SK-N-SH (cell line): ENCODE data around the gene COG2. TPM values are rescaled to one million over a fixed set of nuclear protein-coding genes. Genes with fewer than 3 reads are reported as not detected.

ENCODE experiments used
- CTCF ChIA-PET: fragments of 300-600, 350-600 bp; formaldehyde crosslinking; extraction: SDS; loops from one replicate; lab custom pipeline; 2021; lab: Yijun Ruan, JAX
- POLR2A ChIA-PET: fragments of 350-600 bp; sonication (Branson Sonifier 250); formaldehyde crosslinking; extraction: SDS; loops from one replicate; lab custom pipeline; 2020; ENCODE audit warnings: antibody characterized with exemption, inconsistent platforms; lab: Yijun Ruan, JAX
- DNase-seq: peaks from one replicate; pipeline ENCODE4 v3.0.0; 2012
- H2AFZ ChIP-seq: fragments of 200-600 bp; sonication (generic); 2 replicates; pipeline ENCODE4 v1.8.1; 2016; ENCODE audit warnings: antibody characterized with exemption, mild to moderate bottlenecking, low read depth
- H3F3A ChIP-seq: fragments of 200-600 bp; sonication (generic); replicated peaks from 2 replicates; pipeline ENCODE3; 2016; ENCODE audit warnings: antibody characterized with exemption, mild to moderate bottlenecking; ENCODE audit not compliant: insufficient read depth
- H3K27ac ChIP-seq, 2 experiments: fragments of 200-500 bp in 1 of 2; fragments of 200-600 bp in 1 of 2; sonication (Bioruptor generic) in 1 of 2; sonication (generic), shearing (Covaris generic) in 1 of 2; 2 replicates each; pipeline versions ENCODE4 v1.5.1 to v1.6.1; 2014 to 2016; ENCODE audit warnings: low read depth in 2 of 2, inconsistent platforms in 1 of 2, low read length in 1 of 2, mild to moderate bottlenecking in 1 of 2, mixed read lengths in 1 of 2
- H3K27me3 ChIP-seq: fragments of 200-600 bp; sonication (generic), shearing (Covaris generic); 2 replicates; pipeline ENCODE4 v1.6.1; 2016; ENCODE audit warnings: mixed run types; ENCODE audit not compliant: insufficient read depth
- H3K36me3 ChIP-seq, 2 experiments: fragments of 200-500 bp in 1 of 2; fragments of 200-600 bp in 1 of 2; sonication (Bioruptor generic) in 1 of 2; sonication (generic) in 1 of 2; replicated peaks in 1 of 2; 2 replicates each; pipeline versions ENCODE3 to v1.5.1; 2014 to 2016; ENCODE audit warnings: low read length in 1 of 2, mild to moderate bottlenecking in 1 of 2; ENCODE audit not compliant: insufficient read depth in 2 of 2, control insufficient read depth in 1 of 2
- H3K4me1 ChIP-seq, 2 experiments: fragments of 200-500 bp in 1 of 2; fragments of 200-600 bp in 1 of 2; sonication (Bioruptor generic) in 1 of 2; sonication (generic), shearing (Covaris generic) in 1 of 2; 2 replicates each; pipeline versions ENCODE4 v1.5.1 to v1.6.1; 2014 to 2016; ENCODE audit warnings: low read depth in 1 of 2, low read length in 1 of 2, mixed run types in 1 of 2; ENCODE audit not compliant: insufficient read depth in 2 of 2, control insufficient read depth in 1 of 2
- H3K4me2 ChIP-seq: fragments of 200-600 bp; sonication (generic), shearing (Covaris generic); 2 replicates; pipeline ENCODE4 v1.6.1; 2017; ENCODE audit warnings: mixed run types
- H3K4me3 ChIP-seq, 2 experiments: fragments of 200-500 bp in 1 of 2; fragments of 200-600 bp in 1 of 2; sonication (Bioruptor generic) in 1 of 2; sonication (generic), shearing (Covaris generic) in 1 of 2; 2 replicates each; pipeline versions ENCODE4 v1.5.1 to v1.8.1; 2014 to 2016; ENCODE audit warnings: low read depth in 2 of 2, inconsistent platforms in 1 of 2, low read length in 1 of 2, mild to moderate bottlenecking in 1 of 2, mixed read lengths in 1 of 2, moderate library complexity in 1 of 2
- H3K79me2 ChIP-seq: fragments of 200-600 bp; sonication (generic); 2 replicates; pipeline ENCODE4 v1.8.1; 2017; ENCODE audit warnings: mild to moderate bottlenecking; ENCODE audit not compliant: insufficient read depth
- H3K9ac ChIP-seq: fragments of 200-600 bp; sonication (generic); 2 replicates; pipeline ENCODE4 v1.6.1; 2017; ENCODE audit warnings: mixed run types
- H3K9me2 ChIP-seq: fragments of 200-600 bp; sonication (generic); 2 replicates; pipeline ENCODE4 v1.6.1; 2017; ENCODE audit warnings: mixed run types
- H3K9me3 ChIP-seq: fragments of 200-600 bp; sonication (generic); 2 replicates; pipeline ENCODE4 v1.6.1; 2017; ENCODE audit warnings: mixed run types, mild to moderate bottlenecking, moderate library complexity
- H4K20me1 ChIP-seq: fragments of 200-600 bp; sonication (generic); 2 replicates; pipeline ENCODE4 v1.6.1; 2017; ENCODE audit warnings: mild to moderate bottlenecking, mixed run types; ENCODE audit not compliant: insufficient read depth
- CHD2 ChIP-seq: fragments of 150-350 bp; IDR thresholded peaks from 2 replicates; pipeline ENCODE4 v1.6.1; 2018; ENCODE audit warnings: low read length; ENCODE audit not compliant: partially characterized antibody
- ELF1 ChIP-seq: IDR thresholded peaks from 2 replicates; pipeline ENCODE4 v1.4.0; 2012
- EP300 ChIP-seq, 2 experiments: IDR thresholded peaks; 2 replicates each; pipeline versions ENCODE4 v1.4.0 to v1.6.1; 2012; ENCODE audit warnings: borderline replicate concordance in 1 of 2, low read depth in 1 of 2, low read length in 1 of 2
- EZH2phosphoT487 ChIP-seq: fragments of 200-600 bp; sonication (generic); IDR thresholded peaks from 2 replicates; pipeline ENCODE4 v1.6.1; 2017; ENCODE audit warnings: low read depth, mixed run types, mild to moderate bottlenecking, antibody characterized with exemption, moderate library complexity, borderline replicate concordance
- FOSL2 ChIP-seq: IDR thresholded peaks from 2 replicates; pipeline ENCODE4 v1.4.0; 2012; ENCODE audit warnings: low read depth, mild to moderate bottlenecking, moderate library complexity, borderline replicate concordance
- FOXJ3 ChIP-seq: sonication (generic); formaldehyde crosslinking; IDR thresholded peaks from 2 replicates; pipeline ENCODE4 v1.5.1; 2020; ENCODE audit warnings: mild to moderate bottlenecking, missing genetic modification reagents
- GABPA ChIP-seq: IDR thresholded peaks from 2 replicates; pipeline ENCODE4 v1.4.0; 2012; ENCODE audit warnings: low read depth, mild to moderate bottlenecking
- GATA2 ChIP-seq: sonication (generic); formaldehyde crosslinking; IDR thresholded peaks from 2 replicates; pipeline ENCODE4 v1.5.0; 2020; ENCODE audit warnings: mild to moderate bottlenecking, missing genetic modification reagents
- JUND ChIP-seq: IDR thresholded peaks from 2 replicates; pipeline ENCODE4 v1.4.0; 2012
- MEF2A ChIP-seq: IDR thresholded peaks from 2 replicates; pipeline ENCODE4 v1.4.0; 2012; ENCODE audit warnings: low read depth, borderline replicate concordance
- MXI1 ChIP-seq: IDR thresholded peaks from 2 replicates; pipeline ENCODE4 v1.6.1; 2012; ENCODE audit warnings: mild to moderate bottlenecking, low read depth, low read length, improper control_type of control experiment
- NFIC ChIP-seq: IDR thresholded peaks from 2 replicates; pipeline ENCODE4 v1.4.0; 2012; ENCODE audit warnings: borderline replicate concordance
- RAD21 ChIP-seq: IDR thresholded peaks from 2 replicates; pipeline ENCODE4 v1.6.1; 2012; ENCODE audit warnings: mild to moderate bottlenecking, low read length
- SIN3A ChIP-seq: IDR thresholded peaks from 2 replicates; pipeline ENCODE4 v1.6.1; 2012; ENCODE audit warnings: low read depth, mild to moderate bottlenecking, low read length, moderate library complexity, borderline replicate concordance
- TAF1 ChIP-seq: IDR thresholded peaks from 2 replicates; pipeline ENCODE4 v1.6.1; 2012; ENCODE audit warnings: low read depth, mild to moderate bottlenecking, low read length, moderate library complexity, borderline replicate concordance
- TCF12 ChIP-seq: IDR thresholded peaks from 2 replicates; pipeline ENCODE4 v1.4.0; 2012
- WGBS: methylation state at CpG from one replicate; pipeline ENCODE4 v1.1.6; 2017; ENCODE audit warnings: low lambda C conversion rate; 5-methylcytosine and 5-hydroxymethylcytosine counted together
- polyA plus RNA-seq, 3 experiments: library from polyadenylated mRNA; depleted of rRNA; stranded (reverse); fragments of >200 nt; gene quantifications; 2 replicates each; pipeline ENCODE4 v1.2.3, GENCODE V29; 2012
- TF ChIP-seq, protein P1 (sequence below): fragments of 150-350 bp; IDR thresholded peaks from 2 replicates; pipeline ENCODE4 v1.6.1; 2016; ENCODE audit warnings: mild to moderate bottlenecking, low read depth, low read length
- TF ChIP-seq, protein P2 (sequence below): IDR thresholded peaks from 2 replicates; pipeline ENCODE4 v1.4.0; 2012; ENCODE audit warnings: low read depth, borderline replicate concordance
- TF ChIP-seq, protein P3 (sequence below): IDR thresholded peaks from 2 replicates; pipeline ENCODE4 v1.4.0; 2012; ENCODE audit warnings: low read depth, borderline replicate concordance

COG2 gene
- polyA plus RNA-seq, 1 of the 3 experiments (the other 2 are of a cell fraction): 11.0 TPM

DNA sequence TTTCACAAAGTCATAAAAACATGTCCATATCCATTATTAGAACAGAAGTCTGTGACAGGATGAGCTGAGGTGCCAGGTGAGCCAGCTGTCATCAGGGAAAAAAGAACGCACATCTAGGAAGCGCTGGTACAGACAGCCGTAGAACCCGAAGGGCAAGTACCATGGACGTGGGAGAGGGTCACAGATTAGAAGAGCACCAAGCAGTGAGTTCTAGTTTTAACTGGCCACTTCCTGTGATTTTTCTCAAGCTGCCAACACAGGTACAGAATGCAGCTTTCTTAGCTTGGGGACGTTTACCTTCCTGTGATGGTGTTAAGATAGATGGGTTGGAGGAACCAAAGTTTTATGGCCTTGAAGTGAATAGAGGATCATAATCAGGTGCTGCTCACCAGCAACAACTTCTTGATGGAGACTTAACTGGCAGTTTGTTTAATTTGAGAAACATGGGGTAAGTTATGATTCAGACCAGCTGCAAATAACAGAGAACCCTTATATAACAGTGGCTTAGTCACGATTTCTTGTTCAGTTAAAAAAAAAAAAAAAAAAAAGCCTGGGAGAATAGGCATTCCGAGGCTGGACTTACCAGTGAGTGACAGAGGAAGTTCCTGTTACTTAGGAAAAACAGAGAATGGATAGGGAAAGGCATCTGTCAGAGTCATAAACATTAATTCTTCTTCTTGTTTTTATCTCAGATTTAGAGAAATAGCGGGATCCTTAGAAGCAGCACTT is 40.8 kb downstream of the COG2 start:
- Histone ChIP-seq H3F3A (peaks cover 10% of the 10 kb centered on the region), H3K79me2 (no peaks in the 10 kb centered on the region), H2AFZ (no peak overlapping the region), H3K27ac (peak overlapping the region; percentile 48 to 77; a peak in 3 of 4 replicates), H3K36me3 (peaks cover 46 to 91% of the 10 kb centered on the region in 2 experiments), H3K27me3 (no peaks in the 10 kb centered on the region), H3K4me3 (no peak overlapping the region), H3K9ac (no peak overlapping the region), H3K4me1 (peaks cover 17 to 27% of the 10 kb centered on the region in 2 experiments), H3K4me2 (no peak overlapping the region), H4K20me1 (peaks cover 4% of the 10 kb centered on the region; the same call in 1 of the 2 replicates), H3K9me2 (no peaks in the 10 kb centered on the region), H3K9me3 (no peaks in the 10 kb centered on the region)
- no peak for DNase-seq
- CTCF ChIA-PET: interaction anchor here (0.6 to 1.7 kb wide), 4 partner anchors 14 to 114 kb away, joined by 3 to 5 read pairs (median 3); no protein-coding TSS in a partner anchor
- no peak for TF ChIP-seq MXI1
- no peak for TF ChIP-seq TAF1
- peak; percentile 27; the same call in 1 of the 2 replicates for TF ChIP-seq FOSL2
- TF ChIP-seq TCF12: peak; percentile 37; the same call in 1 of the 2 replicates
- POLR2A ChIA-PET: no interaction called here
- WGBS: 81% methylated on average over 9 of the region's 9 CpGs

DNA sequence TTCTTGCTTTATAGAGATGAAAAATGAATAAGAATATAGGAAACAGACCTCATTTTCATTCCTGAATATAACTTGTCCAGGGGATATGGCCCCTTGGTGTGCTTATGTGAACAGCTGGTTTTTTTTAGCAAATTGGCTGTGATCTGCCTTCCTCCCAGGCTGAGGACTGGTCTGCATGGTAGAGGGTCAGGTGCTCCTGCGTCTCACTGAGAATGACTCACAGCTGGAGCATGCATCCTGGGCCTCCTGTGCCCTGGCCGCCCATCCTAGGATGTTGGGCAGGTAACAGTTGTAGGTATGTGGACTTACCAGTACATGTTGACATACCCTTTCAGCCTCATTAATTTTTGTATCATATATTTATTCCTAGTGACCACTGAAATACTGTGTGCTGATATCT is 41.9 kb downstream of the COG2 start:
- Histone ChIP-seq H3K36me3 (peaks cover 42 to 91% of the 10 kb centered on the region in 2 experiments), H3K4me2 (no peak overlapping the region), H3K27ac (no peak overlapping the region), H3K4me3 (no peak overlapping the region), H2AFZ (no peak overlapping the region), H3K79me2 (no peaks in the 10 kb centered on the region), H3K27me3 (no peaks in the 10 kb centered on the region), H3K9me2 (no peaks in the 10 kb centered on the region)
- WGBS: 100% methylated on average over 1 of the region's 2 CpGs
- no peak for DNase-seq
- POLR2A ChIA-PET: no interaction called here
- TF ChIP-seq MEF2A: no peak
- TF ChIP-seq NFIC: no peak
- TF ChIP-seq, protein P1, sequence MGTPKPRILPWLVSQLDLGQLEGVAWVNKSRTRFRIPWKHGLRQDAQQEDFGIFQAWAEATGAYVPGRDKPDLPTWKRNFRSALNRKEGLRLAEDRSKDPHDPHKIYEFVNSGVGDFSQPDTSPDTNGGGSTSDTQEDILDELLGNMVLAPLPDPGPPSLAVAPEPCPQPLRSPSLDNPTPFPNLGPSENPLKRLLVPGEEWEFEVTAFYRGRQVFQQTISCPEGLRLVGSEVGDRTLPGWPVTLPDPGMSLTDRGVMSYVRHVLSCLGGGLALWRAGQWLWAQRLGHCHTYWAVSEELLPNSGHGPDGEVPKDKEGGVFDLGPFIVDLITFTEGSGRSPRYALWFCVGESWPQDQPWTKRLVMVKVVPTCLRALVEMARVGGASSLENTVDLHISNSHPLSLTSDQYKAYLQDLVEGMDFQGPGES: no peak
- no peak for TF ChIP-seq TCF12
- TF ChIP-seq EZH2phosphoT487: no peak
- TF ChIP-seq GABPA: no peak
- TF ChIP-seq RAD21: no peak
- TF ChIP-seq, protein P2, sequence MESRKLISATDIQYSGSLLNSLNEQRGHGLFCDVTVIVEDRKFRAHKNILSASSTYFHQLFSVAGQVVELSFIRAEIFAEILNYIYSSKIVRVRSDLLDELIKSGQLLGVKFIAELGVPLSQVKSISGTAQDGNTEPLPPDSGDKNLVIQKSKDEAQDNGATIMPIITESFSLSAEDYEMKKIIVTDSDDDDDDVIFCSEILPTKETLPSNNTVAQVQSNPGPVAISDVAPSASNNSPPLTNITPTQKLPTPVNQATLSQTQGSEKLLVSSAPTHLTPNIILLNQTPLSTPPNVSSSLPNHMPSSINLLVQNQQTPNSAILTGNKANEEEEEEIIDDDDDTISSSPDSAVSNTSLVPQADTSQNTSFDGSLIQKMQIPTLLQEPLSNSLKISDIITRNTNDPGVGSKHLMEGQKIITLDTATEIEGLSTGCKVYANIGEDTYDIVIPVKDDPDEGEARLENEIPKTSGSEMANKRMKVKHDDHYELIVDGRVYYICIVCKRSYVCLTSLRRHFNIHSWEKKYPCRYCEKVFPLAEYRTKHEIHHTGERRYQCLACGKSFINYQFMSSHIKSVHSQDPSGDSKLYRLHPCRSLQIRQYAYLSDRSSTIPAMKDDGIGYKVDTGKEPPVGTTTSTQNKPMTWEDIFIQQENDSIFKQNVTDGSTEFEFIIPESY: no peak
- TF ChIP-seq SIN3A: no peak
- no peak for TF ChIP-seq GATA2 (CRISPR knock-in tag)
- TF ChIP-seq ELF1: no peak
- TF ChIP-seq FOXJ3 (CRISPR knock-in tag): no peak
- TF ChIP-seq, protein P3, sequence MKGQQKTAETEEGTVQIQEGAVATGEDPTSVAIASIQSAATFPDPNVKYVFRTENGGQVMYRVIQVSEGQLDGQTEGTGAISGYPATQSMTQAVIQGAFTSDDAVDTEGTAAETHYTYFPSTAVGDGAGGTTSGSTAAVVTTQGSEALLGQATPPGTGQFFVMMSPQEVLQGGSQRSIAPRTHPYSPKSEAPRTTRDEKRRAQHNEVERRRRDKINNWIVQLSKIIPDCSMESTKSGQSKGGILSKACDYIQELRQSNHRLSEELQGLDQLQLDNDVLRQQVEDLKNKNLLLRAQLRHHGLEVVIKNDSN: no peak
- no peak for TF ChIP-seq CHD2
- TF ChIP-seq EP300 (IDR thresholded peaks at IDR 0.05; ENCODE audit: borderline replicate concordance in 1 of 2, low read depth in 1 of 2, low read length in 1 of 2): no peak
- no peak for TF ChIP-seq TAF1
- TF ChIP-seq JUND: no peak
- TF ChIP-seq, all 33 proteins: peak for 0
- peaks cover 10% of the 10 kb centered on the region for H3F3A ChIP-seq
- H3K9ac ChIP-seq: no peak overlapping the region
- H4K20me1 ChIP-seq: peaks cover 4% of the 10 kb centered on the region; the same call in 1 of the 2 replicates
- CTCF ChIA-PET: interaction anchor here (1.1 to 1.2 kb wide), 2 partner anchors 42 to 68 kb away, joined by 3 to 8 read pairs; partner anchors contain the start of gene COG2
- no peaks in the 10 kb centered on the region for H3K9me3 ChIP-seq
- peaks cover 17 to 27% of the 10 kb centered on the region in 2 experiments for H3K4me1 ChIP-seq
